ENCODE results near the gene METAP1D. TPM values are rescaled to one million over a fixed set of nuclear protein-coding genes. Genes with fewer than 3 reads are reported as not detected.

The METAP1D gene
- total RNA-seq, 1 donor from 2014 or later, result 6.7 TPM

DNA sequence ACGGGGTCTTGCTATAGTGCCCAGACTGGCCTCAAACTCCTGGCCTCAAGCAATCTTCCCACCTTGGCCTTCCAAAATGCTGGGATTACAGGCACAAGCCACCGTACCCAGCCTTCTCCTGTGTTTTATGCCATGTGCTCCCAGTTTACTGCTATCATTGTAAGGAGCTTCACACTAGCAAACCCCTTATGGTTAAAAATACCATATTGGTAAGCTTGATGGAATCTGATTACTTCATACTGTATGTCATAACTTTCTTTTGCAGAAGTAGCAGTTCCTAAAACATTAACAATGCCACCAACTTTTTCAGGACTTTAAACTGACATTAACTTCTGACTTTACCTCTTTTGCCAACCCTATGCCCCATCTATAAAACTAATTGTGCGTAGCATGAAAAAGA lies 41.3 kb upstream of the METAP1D start:
- TF ChIP-seq, protein P1, sequence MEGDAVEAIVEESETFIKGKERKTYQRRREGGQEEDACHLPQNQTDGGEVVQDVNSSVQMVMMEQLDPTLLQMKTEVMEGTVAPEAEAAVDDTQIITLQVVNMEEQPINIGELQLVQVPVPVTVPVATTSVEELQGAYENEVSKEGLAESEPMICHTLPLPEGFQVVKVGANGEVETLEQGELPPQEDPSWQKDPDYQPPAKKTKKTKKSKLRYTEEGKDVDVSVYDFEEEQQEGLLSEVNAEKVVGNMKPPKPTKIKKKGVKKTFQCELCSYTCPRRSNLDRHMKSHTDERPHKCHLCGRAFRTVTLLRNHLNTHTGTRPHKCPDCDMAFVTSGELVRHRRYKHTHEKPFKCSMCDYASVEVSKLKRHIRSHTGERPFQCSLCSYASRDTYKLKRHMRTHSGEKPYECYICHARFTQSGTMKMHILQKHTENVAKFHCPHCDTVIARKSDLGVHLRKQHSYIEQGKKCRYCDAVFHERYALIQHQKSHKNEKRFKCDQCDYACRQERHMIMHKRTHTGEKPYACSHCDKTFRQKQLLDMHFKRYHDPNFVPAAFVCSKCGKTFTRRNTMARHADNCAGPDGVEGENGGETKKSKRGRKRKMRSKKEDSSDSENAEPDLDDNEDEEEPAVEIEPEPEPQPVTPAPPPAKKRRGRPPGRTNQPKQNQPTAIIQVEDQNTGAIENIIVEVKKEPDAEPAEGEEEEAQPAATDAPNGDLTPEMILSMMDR (IDR thresholded peaks at IDR 0.05; ENCODE audit: borderline replicate concordance), result no peak
- H3K27me3 ChIP-seq (ENCODE audit: low read depth), result no peaks in the 10 kb centered on the region
- no peak overlapping the region for H3K27ac ChIP-seq (replicated peaks)
- H3K36me3 ChIP-seq, result peaks cover 8% of the 10 kb centered on the region
- intact Hi-C loops (cut with micrococcal nuclease), result no loop called here
- no peak overlapping the region for H3K4me3 ChIP-seq
- DNase-seq, result no peak
- peaks cover 46% of the 10 kb centered on the region for H3K4me1 ChIP-seq
- no peaks in the 10 kb centered on the region for H3K9me3 ChIP-seq (replicated peaks)

DNA sequence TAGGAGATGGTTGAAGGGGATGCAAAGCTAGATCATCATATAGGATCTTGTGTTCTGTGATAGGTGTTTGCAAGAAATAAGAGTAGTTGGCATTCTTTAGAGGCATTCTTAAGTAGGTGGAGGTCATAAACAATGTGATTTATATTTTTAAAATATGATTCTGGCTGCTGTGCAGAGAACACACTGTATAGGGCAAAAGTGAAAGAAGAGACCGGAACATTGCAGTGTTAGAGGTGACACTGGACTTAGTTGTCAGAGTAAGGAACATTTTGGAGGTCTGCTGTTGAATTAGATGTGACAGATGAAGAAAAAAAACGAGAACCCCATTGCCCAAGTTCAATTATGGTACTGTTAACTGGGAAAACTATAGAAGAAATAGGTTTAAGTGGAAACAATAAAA lies 39.8 kb upstream of the METAP1D start:
- H3K36me3 ChIP-seq, result peaks cover 4% of the 10 kb centered on the region
- TF ChIP-seq, protein P1 (IDR thresholded peaks at IDR 0.05; ENCODE audit: borderline replicate concordance), result no peak
- intact Hi-C loops (cut with micrococcal nuclease), result no loop called here
- H3K27me3 ChIP-seq (ENCODE audit: low read depth), result no peaks in the 10 kb centered on the region
- peaks cover 38% of the 10 kb centered on the region for H3K4me1 ChIP-seq
- H3K4me3 ChIP-seq, result no peak overlapping the region
- no peak overlapping the region for H3K27ac ChIP-seq (replicated peaks)
- H3K9me3 ChIP-seq (replicated peaks), result no peaks in the 10 kb centered on the region
- no peak for DNase-seq

GRCh38 chr2:171960570-171960969 lies 39.2 kb upstream of the METAP1D start:
- TF ChIP-seq, protein P1 (IDR thresholded peaks at IDR 0.05; ENCODE audit: borderline replicate concordance), result no peak
- intact Hi-C loops (cut with micrococcal nuclease), result no loop called here
- DNase-seq, result no peak

DNA sequence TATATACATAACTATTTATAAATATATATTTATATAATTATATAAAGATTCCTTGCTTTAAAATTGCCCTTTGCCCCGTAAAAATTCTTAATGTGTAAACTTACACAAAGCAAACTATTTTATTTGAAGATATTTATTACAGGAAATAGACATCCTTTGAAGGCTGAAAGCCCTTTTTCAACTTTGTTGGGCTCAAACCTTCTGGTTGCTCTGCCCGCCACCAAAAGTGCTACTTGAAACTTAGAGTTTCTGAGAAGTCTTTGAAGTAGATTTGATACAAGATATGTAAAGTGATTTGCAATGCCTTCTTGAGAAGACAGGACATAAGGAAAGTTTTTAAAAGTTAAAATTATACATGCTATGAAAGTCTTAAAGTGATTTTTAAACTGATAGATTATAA lies 36.6 kb upstream of the METAP1D start:
- intact Hi-C loops (cut with micrococcal nuclease), result no loop called here
- Histone ChIP-seq H3K36me3 (peaks cover 31% of the 10 kb centered on the region), H3K4me3 (no peak overlapping the region), H3K9me3 (replicated peaks) (no peaks in the 10 kb centered on the region), H3K4me1 (peaks cover 30% of the 10 kb centered on the region), H3K27me3 (ENCODE audit: low read depth) (no peaks in the 10 kb centered on the region), H3K27ac (replicated peaks) (no peak overlapping the region)
- no peak for DNase-seq
- TF ChIP-seq, protein P1 (IDR thresholded peaks at IDR 0.05; ENCODE audit: borderline replicate concordance), result no peak

More at GRCh38 chr2:171960570-171960969, 39.2 kb upstream of the METAP1D start:
- Histone ChIP-seq H3K27me3 (ENCODE audit: low read depth) (no peaks in the 10 kb centered on the region), H3K9me3 (replicated peaks) (no peaks in the 10 kb centered on the region), H3K27ac (replicated peaks) (no peak overlapping the region), H3K4me1 (peaks cover 35% of the 10 kb centered on the region), H3K4me3 (no peak overlapping the region), H3K36me3 (peaks cover 8% of the 10 kb centered on the region)

DNA sequence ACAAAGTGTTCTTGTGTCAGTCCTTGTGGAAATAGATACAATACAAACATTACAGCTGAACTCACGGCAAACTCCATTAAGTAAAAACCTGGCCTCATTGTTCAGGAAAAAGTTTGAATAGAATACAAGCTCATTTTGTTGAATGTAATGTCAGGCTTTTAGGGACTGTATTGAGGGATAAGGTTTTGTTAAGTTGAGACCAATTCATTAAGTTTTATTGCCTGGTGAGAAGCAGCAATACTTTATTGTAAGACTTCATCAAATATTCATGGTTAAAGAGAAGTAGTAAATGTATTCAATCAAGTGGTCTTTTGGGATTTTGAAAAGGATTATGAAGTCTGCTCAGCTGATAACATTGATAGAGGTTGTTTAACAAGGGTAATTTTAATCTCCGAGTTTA lies 35.4 kb upstream of the METAP1D start:
- Histone ChIP-seq H3K9me3 (replicated peaks) (no peaks in the 10 kb centered on the region), H3K36me3 (peaks cover 38% of the 10 kb centered on the region), H3K4me1 (peaks cover 19% of the 10 kb centered on the region), H3K27ac (replicated peaks) (no peak overlapping the region), H3K4me3 (no peak overlapping the region), H3K27me3 (ENCODE audit: low read depth) (no peaks in the 10 kb centered on the region)
- DNase-seq, result no peak
- intact Hi-C loops (cut with micrococcal nuclease), result no loop called here
- TF ChIP-seq, protein P1 (IDR thresholded peaks at IDR 0.05; ENCODE audit: borderline replicate concordance), result no peak

- Histone ChIP-seq H3K27me3 (ENCODE audit: low read depth) (no peaks in the 10 kb centered on the region), H3K36me3 (peaks cover 38% of the 10 kb centered on the region), H3K4me3 (no peak overlapping the region), H3K9me3 (replicated peaks) (no peaks in the 10 kb centered on the region), H3K4me1 (peaks cover 10% of the 10 kb centered on the region), H3K27ac (replicated peaks) (no peak overlapping the region)
- TF ChIP-seq, protein P1 (IDR thresholded peaks at IDR 0.05; ENCODE audit: borderline replicate concordance), result no peak
- intact Hi-C loops (cut with micrococcal nuclease), result no loop called here
- no peak for DNase-seq
Observed at GRCh38 chr2:171965238-171965637, 34.5 kb upstream of the METAP1D start.
